Rectal smooth muscle tissue (tissue), 1 donor: Measurements from ENCODE around the gene FANK1.

Experiments
- H3K27ac ChIP-seq: one replicate; pipeline ENCODE4 v1.7.0; 2013; ENCODE audit warnings: low read depth, low read length, inconsistent platforms
- H3K27me3 ChIP-seq: one replicate; pipeline ENCODE4 v1.7.0; 2013; ENCODE audit warnings: low read length; ENCODE audit not compliant: control insufficient read depth, insufficient read depth
- H3K36me3 ChIP-seq: one replicate; pipeline ENCODE4 v1.7.0; 2013; ENCODE audit warnings: low read length; ENCODE audit not compliant: control insufficient read depth, insufficient read depth
- H3K4me1 ChIP-seq: one replicate; pipeline ENCODE4 v1.7.0; 2013; ENCODE audit warnings: low read length; ENCODE audit not compliant: control insufficient read depth, insufficient read depth
- H3K4me3 ChIP-seq: one replicate; pipeline ENCODE4 v1.7.0; 2013; ENCODE audit warnings: low read length
- H3K9ac ChIP-seq: one replicate; pipeline ENCODE4 v1.7.0; 2013; ENCODE audit warnings: low read length

Gene FANK1

DNA sequence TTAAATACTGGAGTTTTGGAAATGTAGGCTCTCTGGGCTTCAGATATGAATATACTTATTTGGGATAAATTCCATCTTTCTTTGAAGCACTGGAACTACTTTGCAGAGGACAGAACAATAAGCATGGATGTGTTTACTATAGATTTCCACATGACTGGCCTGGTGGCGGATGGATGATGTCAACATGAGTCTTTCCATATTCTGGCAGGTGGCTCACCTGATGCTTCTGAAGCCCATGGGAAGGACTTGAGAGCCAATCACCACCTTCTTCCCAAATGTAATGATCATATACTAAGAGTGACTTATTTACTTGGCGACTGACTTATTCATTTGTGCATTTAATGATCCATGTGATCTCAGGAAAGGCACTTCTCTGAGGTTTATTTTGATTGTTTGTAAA lies 110.5 kb downstream of the FANK1 start:
- H3K36me3 ChIP-seq = no peaks in the 10 kb centered on the region
- no peaks in the 10 kb centered on the region for H3K27me3 ChIP-seq

GRCh38 chr10:126009650-126010049 lies 113.3 kb downstream of the FANK1 start:
- H3K4me1 ChIP-seq = no peaks in the 10 kb centered on the region
- H3K36me3 ChIP-seq = no peaks in the 10 kb centered on the region
- no peak overlapping the region for H3K9ac ChIP-seq
- no peaks in the 10 kb centered on the region for H3K27me3 ChIP-seq
- H3K27ac ChIP-seq = no peak overlapping the region
- no peak overlapping the region for H3K4me3 ChIP-seq

More for the DNA sequence above, 110.5 kb downstream of the FANK1 start:
- Histone ChIP-seq H3K27ac (no peak overlapping the region), H3K4me3 (no peak overlapping the region), H3K4me1 (no peaks in the 10 kb centered on the region), H3K9ac (no peak overlapping the region)

- Histone ChIP-seq H3K4me3 (no peak overlapping the region), H3K4me1 (no peaks in the 10 kb centered on the region), H3K36me3 (no peaks in the 10 kb centered on the region), H3K9ac (no peak overlapping the region), H3K27me3 (no peaks in the 10 kb centered on the region), H3K27ac (no peak overlapping the region)
Measured at GRCh38 chr10:126011995-126012394, 115.6 kb downstream of the FANK1 start.

DNA sequence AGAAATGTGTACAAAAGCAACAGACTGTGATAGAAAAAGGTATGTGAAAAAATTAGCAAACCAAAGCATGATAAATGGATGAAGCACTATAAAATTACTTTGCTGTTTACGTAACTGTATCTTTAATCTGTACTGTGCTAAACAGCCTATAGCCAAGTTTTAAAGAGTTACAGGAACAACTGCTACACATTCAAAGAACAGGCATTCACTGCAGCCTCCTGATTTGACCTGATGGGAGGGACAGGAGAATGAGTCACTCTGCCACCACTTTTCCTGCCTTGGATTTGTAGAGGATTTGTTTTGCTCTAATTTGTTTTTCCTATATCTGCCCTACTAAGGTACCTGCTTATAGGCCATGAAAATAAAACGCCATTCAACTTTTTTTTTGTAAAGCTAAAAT lies 116.1 kb downstream of the FANK1 start:
- no peak overlapping the region for H3K9ac ChIP-seq

DNA sequence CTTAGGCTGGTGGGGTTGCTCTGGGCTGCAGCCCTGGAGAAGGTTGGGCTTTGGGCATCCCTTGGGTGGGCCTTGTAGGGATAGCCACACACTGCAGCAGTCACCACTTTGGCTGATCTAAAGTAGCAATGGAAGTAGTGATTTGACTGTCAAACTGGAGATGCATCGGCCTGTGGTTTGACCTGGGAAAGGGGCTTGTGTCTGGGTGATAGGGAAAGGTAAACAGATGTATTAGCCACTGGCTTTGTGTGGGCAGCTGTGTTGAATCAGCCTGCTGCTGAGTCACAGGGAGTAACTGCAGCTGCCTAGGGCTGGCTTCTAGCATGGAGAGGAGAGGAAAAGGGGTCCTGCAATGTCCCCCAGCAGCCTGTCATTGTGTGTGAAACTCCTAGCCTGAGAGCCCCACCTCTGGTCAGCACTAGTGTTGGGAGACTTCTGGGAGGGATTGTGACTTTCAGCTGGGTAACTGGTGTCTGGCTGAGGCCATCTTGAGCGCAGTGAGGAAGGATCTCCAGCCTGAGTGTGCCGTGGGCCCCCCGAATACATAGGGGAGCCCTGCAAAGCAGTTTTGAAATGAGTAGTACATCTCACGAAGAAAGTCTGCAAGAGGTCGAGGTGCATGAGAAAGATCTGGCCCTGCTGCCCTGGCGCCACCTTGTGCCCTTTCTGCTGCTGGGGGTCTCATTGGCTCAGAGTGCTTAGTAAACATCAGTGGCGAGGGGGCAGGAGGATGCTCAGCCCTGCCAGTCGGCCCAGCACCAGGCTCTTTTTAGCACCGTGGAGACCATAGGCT lies 117.3 kb downstream of the FANK1 start:
- Histone ChIP-seq H3K4me3 (no peak overlapping the region), H3K27me3 (no peaks in the 10 kb centered on the region), H3K4me1 (no peaks in the 10 kb centered on the region), H3K9ac (no peak overlapping the region), H3K36me3 (no peaks in the 10 kb centered on the region), H3K27ac (no peak overlapping the region)

More for the DNA sequence above, 116.1 kb downstream of the FANK1 start:
- no peaks in the 10 kb centered on the region for H3K27me3 ChIP-seq
- no peak overlapping the region for H3K4me3 ChIP-seq
- no peak overlapping the region for H3K27ac ChIP-seq
- no peaks in the 10 kb centered on the region for H3K4me1 ChIP-seq
- no peaks in the 10 kb centered on the region for H3K36me3 ChIP-seq

DNA sequence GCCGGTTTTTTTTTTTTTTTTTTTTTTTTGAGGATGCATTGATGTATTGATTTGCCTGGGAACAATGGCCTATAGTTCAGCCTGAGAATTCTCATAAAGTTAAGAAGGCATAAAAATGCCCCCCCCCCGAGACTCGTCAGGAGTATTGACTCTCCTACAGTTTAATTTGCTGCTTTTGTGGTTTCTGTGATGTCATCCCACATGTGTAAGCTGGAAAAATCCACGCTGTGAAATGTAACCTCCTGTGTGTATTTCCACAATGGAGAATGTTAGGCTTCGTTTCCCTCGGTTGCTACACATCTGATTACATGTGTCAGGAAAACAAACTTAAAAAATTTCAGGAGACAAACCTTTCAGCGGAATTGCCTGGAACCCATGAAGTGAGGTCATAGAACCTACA lies 117.9 kb downstream of the FANK1 start:
- Histone ChIP-seq H3K27ac (no peak overlapping the region), H3K4me3 (no peak overlapping the region), H3K27me3 (no peaks in the 10 kb centered on the region), H3K36me3 (no peaks in the 10 kb centered on the region), H3K4me1 (no peaks in the 10 kb centered on the region), H3K9ac (no peak overlapping the region)

DNA sequence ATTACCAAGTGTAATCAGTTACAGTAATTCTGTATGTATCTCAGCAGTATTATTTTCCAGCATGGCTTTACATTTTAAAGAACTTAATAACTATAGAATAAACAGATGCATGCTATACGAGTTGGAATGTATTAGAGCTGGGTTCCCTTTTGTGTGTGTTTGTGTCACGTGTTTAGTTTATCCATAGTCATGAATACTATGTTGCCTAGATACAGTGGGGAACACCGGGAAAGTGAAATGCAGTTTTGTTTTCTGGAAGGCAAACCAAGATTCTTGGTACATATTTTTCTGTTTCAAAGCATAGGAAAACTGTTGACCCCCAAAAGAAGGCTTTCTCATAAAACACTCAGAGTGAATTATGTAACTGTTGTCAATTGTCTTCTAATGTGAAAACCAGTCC lies 119.0 kb downstream of the FANK1 start:
- H3K4me1 ChIP-seq = no peaks in the 10 kb centered on the region
- H3K27ac ChIP-seq = no peak overlapping the region
- H3K36me3 ChIP-seq = no peaks in the 10 kb centered on the region
- H3K4me3 ChIP-seq = no peak overlapping the region
- H3K9ac ChIP-seq = no peak overlapping the region
- H3K27me3 ChIP-seq = no peaks in the 10 kb centered on the region

- Histone ChIP-seq H3K27me3 (no peaks in the 10 kb centered on the region), H3K36me3 (no peaks in the 10 kb centered on the region), H3K4me1 (no peaks in the 10 kb centered on the region), H3K27ac (no peak overlapping the region), H3K9ac (no peak overlapping the region), H3K4me3 (no peak overlapping the region)
Measured at GRCh38 chr10:126016156-126016805, 119.9 kb downstream of the FANK1 start.

DNA sequence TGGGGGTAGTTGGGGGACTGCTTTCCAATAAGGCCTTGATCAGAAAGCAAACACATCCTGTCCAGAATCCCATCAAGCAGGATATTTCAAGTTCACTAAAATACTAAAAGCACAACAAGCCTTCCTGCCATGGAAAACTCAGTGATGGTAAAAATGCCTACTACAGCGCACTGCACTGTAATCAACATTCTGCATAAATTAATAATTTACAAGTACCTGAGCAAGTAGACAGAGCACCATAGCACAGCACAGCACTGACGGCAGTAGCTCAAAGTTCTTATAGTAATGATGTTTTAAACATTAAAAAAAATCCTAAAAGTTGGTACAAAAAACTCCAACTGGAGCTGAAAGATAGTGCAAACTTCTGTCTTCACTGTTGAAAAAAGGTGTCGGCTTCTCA lies 120.5 kb downstream of the FANK1 start:
- Histone ChIP-seq H3K27ac (no peak overlapping the region), H3K27me3 (no peaks in the 10 kb centered on the region), H3K36me3 (no peaks in the 10 kb centered on the region), H3K4me1 (no peaks in the 10 kb centered on the region), H3K9ac (no peak overlapping the region), H3K4me3 (no peak overlapping the region)

GRCh38 chr10:126017961-126018560 lies 121.7 kb downstream of the FANK1 start:
- no peak overlapping the region for H3K4me3 ChIP-seq
- no peak overlapping the region for H3K27ac ChIP-seq
- H3K36me3 ChIP-seq = no peaks in the 10 kb centered on the region
- H3K9ac ChIP-seq = no peak overlapping the region
- no peaks in the 10 kb centered on the region for H3K27me3 ChIP-seq
- H3K4me1 ChIP-seq = no peaks in the 10 kb centered on the region

- Histone ChIP-seq H3K9ac (no peak overlapping the region), H3K27ac (no peak overlapping the region), H3K4me1 (no peaks in the 10 kb centered on the region), H3K4me3 (no peak overlapping the region), H3K27me3 (no peaks in the 10 kb centered on the region), H3K36me3 (no peaks in the 10 kb centered on the region)
Measured at GRCh38 chr10:126021833-126022500, 125.6 kb downstream of the FANK1 start.

- Histone ChIP-seq H3K27ac (no peak overlapping the region), H3K9ac (no peak overlapping the region), H3K4me3 (no peak overlapping the region), H3K27me3 (no peaks in the 10 kb centered on the region), H3K4me1 (no peaks in the 10 kb centered on the region), H3K36me3 (no peaks in the 10 kb centered on the region)
Measured at GRCh38 chr10:126022841-126023240, 126.5 kb downstream of the FANK1 start.
